ENCODE results near the gene SH3GL3. TPM values are rescaled to one million over a fixed set of nuclear protein-coding genes. Genes with fewer than 3 reads are reported as not detected.

The SH3GL3 gene
- total RNA-seq, 1 experiment from 2014 or later = not detected

GRCh38 chr15:83471307-83471866 lies 24.2 kb downstream of the SH3GL3 start:
- H3K27ac Mint-ChIP-seq (ENCODE audit: unreplicated experiment) = no peak overlapping the region
- no peak for DNase-seq
- no TSS peak for BruUV-seq (replicated peaks)
- no peak for TF ChIP-seq CTCF (IDR thresholded peaks at IDR 0.05; ENCODE audit: insufficient read depth in 1 of 2, low read depth in 1 of 2, low read length in 1 of 2, severe bottlenecking in 1 of 2, unreplicated experiment in 1 of 2)
- no peaks in the 10 kb centered on the region for H3K27me3 ChIP-seq (replicated peaks; ENCODE audit: control insufficient read depth, insufficient read depth, low read length)
- no peak overlapping the region for H3K4me3 ChIP-seq (ENCODE audit: low read depth, low read length)
- POLR2A ChIA-PET = no interaction called here
- no peaks in the 10 kb centered on the region for H3K36me3 ChIP-seq (ENCODE audit: control insufficient read depth, insufficient read depth, low read length)
- CTCF ChIA-PET = no interaction called here
- H3K4me3 Mint-ChIP-seq (ENCODE audit: unreplicated experiment) = no peak overlapping the region
- H3K36me3 Mint-ChIP-seq (ENCODE audit: insufficient read depth, unreplicated experiment) = no peaks in the 10 kb centered on the region
- intact Hi-C loops (cut with micrococcal nuclease; ENCODE audit: unreplicated experiment) = no loop called here
- H3K4me1 ChIP-seq = 0 out of 2 replicates have a peak, but pooled peaks cover 7% of the 10 kb centered on the region
- no peaks in the 10 kb centered on the region for H3K27me3 Mint-ChIP-seq (ENCODE audit: insufficient read depth, unreplicated experiment)
- H3K9me3 Mint-ChIP-seq (ENCODE audit: unreplicated experiment) = peaks cover 11% of the 10 kb centered on the region
- no peaks in the 10 kb centered on the region for H3K4me1 Mint-ChIP-seq (ENCODE audit: low read depth, unreplicated experiment)
- H3K9me3 ChIP-seq = peaks cover 3% of the 10 kb centered on the region

DNA sequence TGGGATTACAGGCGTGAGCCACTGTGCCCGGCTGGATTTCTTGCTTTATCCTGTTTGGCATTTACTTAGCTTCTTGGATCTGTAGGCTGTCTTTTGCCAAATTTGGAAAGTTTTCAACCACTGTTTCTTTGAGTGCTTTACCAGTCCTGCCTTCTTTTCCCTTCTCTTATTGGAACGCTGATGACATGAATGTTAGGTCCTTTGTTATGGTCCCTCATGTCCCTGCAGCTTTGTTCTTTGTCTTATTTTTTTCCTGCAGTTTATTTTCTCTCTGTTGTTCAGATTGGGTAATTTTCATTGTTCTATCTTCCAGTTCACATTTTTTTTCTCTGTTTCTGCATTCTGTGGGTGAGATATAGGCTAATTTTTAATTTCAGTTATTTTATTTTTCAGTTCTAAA lies 25.0 kb downstream of the SH3GL3 start:
- no peak overlapping the region for H3K27ac Mint-ChIP-seq (ENCODE audit: unreplicated experiment)
- CTCF ChIA-PET = no interaction called here

DNA sequence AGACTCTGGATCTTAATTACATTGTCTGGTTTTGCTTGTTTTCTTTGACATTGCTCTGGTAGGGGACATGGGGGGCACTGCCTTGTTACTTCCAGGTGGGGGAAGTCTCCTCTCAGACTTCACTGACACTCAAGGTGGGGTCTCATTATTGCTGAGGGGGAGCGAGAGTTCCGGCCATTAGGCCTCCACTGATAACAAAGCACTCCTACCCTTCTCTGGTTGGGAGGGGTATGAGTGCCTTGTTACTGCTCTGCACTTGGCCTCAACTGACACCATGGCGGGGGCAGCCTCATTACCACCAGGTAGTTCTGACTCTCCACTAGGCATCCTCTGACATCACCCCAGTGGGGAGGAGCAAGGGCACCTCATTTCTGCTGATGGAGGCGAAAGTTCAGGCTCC lies 25.7 kb downstream of the SH3GL3 start:
- no peak for TF ChIP-seq CTCF (IDR thresholded peaks at IDR 0.05; ENCODE audit: insufficient read depth in 1 of 2, low read depth in 1 of 2, low read length in 1 of 2, severe bottlenecking in 1 of 2, unreplicated experiment in 1 of 2)
- no peaks in the 10 kb centered on the region for H3K27me3 ChIP-seq (replicated peaks; ENCODE audit: control insufficient read depth, insufficient read depth, low read length)
- H3K4me3 ChIP-seq (ENCODE audit: low read depth, low read length) = no peak overlapping the region
- intact Hi-C loops (cut with micrococcal nuclease; ENCODE audit: unreplicated experiment) = no loop called here
- H3K36me3 Mint-ChIP-seq (ENCODE audit: insufficient read depth, unreplicated experiment) = no peaks in the 10 kb centered on the region
- H3K9me3 Mint-ChIP-seq (ENCODE audit: unreplicated experiment) = peaks cover 11% of the 10 kb centered on the region
- H3K36me3 ChIP-seq (ENCODE audit: control insufficient read depth, insufficient read depth, low read length) = no peaks in the 10 kb centered on the region
- ChIA-PET CTCF (no interaction called here), POLR2A (no interaction called here)
- no peaks in the 10 kb centered on the region for H3K27me3 Mint-ChIP-seq (ENCODE audit: insufficient read depth, unreplicated experiment)
- H3K27ac Mint-ChIP-seq (ENCODE audit: unreplicated experiment) = no peak overlapping the region
- H3K4me1 ChIP-seq = 0 out of 2 replicates have a peak, but pooled peaks cover 7% of the 10 kb centered on the region
- no peak overlapping the region for H3K4me3 Mint-ChIP-seq (ENCODE audit: unreplicated experiment)
- H3K4me1 Mint-ChIP-seq (ENCODE audit: low read depth, unreplicated experiment) = no peaks in the 10 kb centered on the region
- DNase-seq = no peak
- H3K9me3 ChIP-seq = peaks cover 3% of the 10 kb centered on the region
- BruUV-seq (replicated peaks) = no TSS peak

More for the DNA sequence above, 25.0 kb downstream of the SH3GL3 start:
- H3K4me1 ChIP-seq = 0 out of 2 replicates have a peak, but pooled peaks cover 7% of the 10 kb centered on the region
- no peak overlapping the region for H3K4me3 Mint-ChIP-seq (ENCODE audit: unreplicated experiment)
- no peaks in the 10 kb centered on the region for H3K36me3 Mint-ChIP-seq (ENCODE audit: insufficient read depth, unreplicated experiment)
- no peak for TF ChIP-seq CTCF (IDR thresholded peaks at IDR 0.05; ENCODE audit: insufficient read depth in 1 of 2, low read depth in 1 of 2, low read length in 1 of 2, severe bottlenecking in 1 of 2, unreplicated experiment in 1 of 2)
- no peak for DNase-seq
- peaks cover 11% of the 10 kb centered on the region for H3K9me3 Mint-ChIP-seq (ENCODE audit: unreplicated experiment)
- H3K27me3 Mint-ChIP-seq (ENCODE audit: insufficient read depth, unreplicated experiment) = no peaks in the 10 kb centered on the region
- H3K4me3 ChIP-seq (ENCODE audit: low read depth, low read length) = no peak overlapping the region
- intact Hi-C loops (cut with micrococcal nuclease; ENCODE audit: unreplicated experiment) = no loop called here
- no peaks in the 10 kb centered on the region for H3K36me3 ChIP-seq (ENCODE audit: control insufficient read depth, insufficient read depth, low read length)
- POLR2A ChIA-PET = no interaction called here
- no peaks in the 10 kb centered on the region for H3K4me1 Mint-ChIP-seq (ENCODE audit: low read depth, unreplicated experiment)
- peaks cover 3% of the 10 kb centered on the region for H3K9me3 ChIP-seq
- no TSS peak for BruUV-seq (replicated peaks)
- H3K27me3 ChIP-seq (replicated peaks; ENCODE audit: control insufficient read depth, insufficient read depth, low read length) = no peaks in the 10 kb centered on the region

Measured in Caco-2 (cell line).